Activated CD4-positive, alpha-beta T cell treated with anti-CD3 and anti-CD28 coated beads for 36 hours (primary cell): ENCODE data around the gene CALB2. TPM values are rescaled to one million over a fixed set of nuclear protein-coding genes. Genes with fewer than 3 reads are reported as not detected.
"Not testable (repeated sequence)": the region's sequence is repeated elsewhere in the genome, so short reads cannot be mapped to it uniquely, and the experiment has no call there.

Source experiments
- ATAC-seq: fragments of 200-7000 bp; cut with Tn5 transposase; one replicate; pipeline ENCODE4 v1.10.0; 2021; ENCODE audit warnings: mild to moderate bottlenecking, moderate library complexity
- CTCF ChIA-PET: fragments of 350-600 bp; sonication (Branson Sonifier 250); formaldehyde crosslinking; loops from one replicate; lab custom pipeline; 2021; ENCODE audit warnings: antibody characterized with exemption; lab: Charles Lee
- POLR2A ChIA-PET: fragments of 350-600 bp; sonication (Branson Sonifier 250); formaldehyde crosslinking; loops from one replicate; lab custom pipeline; 2021; ENCODE audit warnings: antibody characterized with exemption, inconsistent platforms; lab: Charles Lee
- DNase-seq: peaks from one replicate; pipeline ENCODE4 v3.0.0-alpha.2; 2020
- H3K27ac Mint-ChIP-seq: one replicate; pipeline ENCODE4 v1.8.0; 2021; ENCODE audit warnings: mixed read lengths
- H3K27me3 Mint-ChIP-seq: one replicate; pipeline ENCODE4 v1.8.0; 2021; ENCODE audit warnings: mixed read lengths
- H3K36me3 Mint-ChIP-seq: one replicate; pipeline ENCODE4 v1.8.0; 2021; ENCODE audit warnings: low read depth, mixed read lengths
- H3K4me1 Mint-ChIP-seq: one replicate; pipeline ENCODE4 v1.8.0; 2021; ENCODE audit warnings: mixed read lengths
- H3K4me3 Mint-ChIP-seq: one replicate; pipeline ENCODE4 v1.8.0; 2021; ENCODE audit warnings: mild to moderate bottlenecking, moderate library complexity, mixed read lengths
- H3K9me3 Mint-ChIP-seq: one replicate; pipeline ENCODE4 v1.8.0; 2021; ENCODE audit warnings: low read depth, mixed read lengths
- intact Hi-C, 2 experiments: fragments of 100-400 bp; cut with DNase I in 1 of 2; cut with micrococcal nuclease in 1 of 2; formaldehyde crosslinking; loops; one replicate each; pipeline versions ENCODE4 v1.14.2 to v1.15.1; 2022 to 2024; cut with DNase I, micrococcal nuclease
- total RNA-seq, 2 experiments: library from RNA; stranded (reverse); gene quantifications; one replicate each; pipeline ENCODE4 v1.2.3, GENCODE V29; 2021

Gene CALB2
- total RNA-seq = not detected

GRCh38 chr16:71358464-71358998 lies at the start of gene CALB2:
TSS of gene CALB2 (plus strand) at chr16:71358723. CDS start at chr16:71358793, 70 bp downstream.
- H3K4me1 Mint-ChIP-seq = no peaks in the 10 kb centered on the region
- no peaks in the 10 kb centered on the region for H3K9me3 Mint-ChIP-seq
- peak; percentile 98 for ATAC-seq
- peak; percentile 82 for DNase-seq
- ChIA-PET CTCF (interaction anchor here (0.7 to 1.4 kb wide), 4 partner anchors 10 to 588 kb away, joined by 3 to 4 read pairs (median 4); no protein-coding TSS in a partner anchor), POLR2A (no interaction called here)
- H3K4me3 Mint-ChIP-seq = no peak within 1 kb of the TSS
- H3K27me3 Mint-ChIP-seq = peaks cover 8% of the 10 kb centered on the region
- intact Hi-C loops = loop anchor here in 1 of 2 experiments (10.0 kb wide), 1 partner anchor 144 kb away; no protein-coding TSS in a partner anchor
- H3K27ac Mint-ChIP-seq = no peak within 1 kb of the TSS
- no peaks in the 10 kb centered on the region for H3K36me3 Mint-ChIP-seq

GRCh38 chr16:71311553-71312158 lies 46.9 kb upstream of the CALB2 start:
- Mint-ChIP-seq H3K4me3 (no peak overlapping the region), H3K27ac (no peak overlapping the region), H3K27me3 (peaks cover 35% of the 10 kb centered on the region), H3K36me3 (no peaks in the 10 kb centered on the region), H3K4me1 (no peaks in the 10 kb centered on the region), H3K9me3 (no peaks in the 10 kb centered on the region)
- DNase-seq = peak; percentile 31
- intact Hi-C loops = loop anchor here in 1 of 2 experiments (2.0 kb wide), 1 partner anchor 97 kb away; no protein-coding TSS in a partner anchor
- ChIA-PET CTCF (interaction anchor here (0.5 to 2.3 kb wide), 23 partner anchors 8 to 688 kb away, joined by 3 to 11 read pairs (median 4); no protein-coding TSS in a partner anchor), POLR2A (no interaction called here)
- ATAC-seq = no peak

DNA sequence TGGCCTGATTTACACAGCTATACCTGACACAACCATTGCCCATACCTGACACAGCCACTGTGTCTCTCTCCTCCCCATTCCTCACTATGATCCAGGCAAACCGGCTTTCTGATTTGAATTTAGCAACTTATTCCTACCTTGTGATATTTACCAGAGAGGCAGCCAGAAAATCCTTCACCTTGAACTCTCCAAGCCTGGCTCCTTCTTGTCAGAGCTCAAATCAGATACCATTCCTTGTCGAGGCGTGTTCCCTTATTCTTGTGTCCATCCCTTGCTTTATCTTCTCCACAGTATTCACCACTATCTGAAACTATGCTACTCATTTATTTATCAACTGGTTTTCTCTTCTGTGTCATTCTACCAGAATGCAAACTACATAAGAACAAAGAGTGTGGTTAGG lies 44.9 kb upstream of the CALB2 start:
- H3K36me3 Mint-ChIP-seq, ATAC-seq, H3K27ac Mint-ChIP-seq, DNase-seq, POLR2A ChIA-PET, H3K9me3 Mint-ChIP-seq, H3K4me3 Mint-ChIP-seq, intact Hi-C loops, H3K4me1 Mint-ChIP-seq: not testable (repeated sequence)
- CTCF ChIA-PET = interaction anchor here (0.6 kb wide), 1 partner anchor 699 kb away, joined by 3 read pairs; no protein-coding TSS in a partner anchor
- peaks cover 32% of the 10 kb centered on the region for H3K27me3 Mint-ChIP-seq

- Mint-ChIP-seq H3K4me1 (no peaks in the 10 kb centered on the region), H3K27ac (no peak overlapping the region)
- POLR2A ChIA-PET = no interaction called here
These were observed 43.3 kb upstream of the CALB2 start for GRCh38 chr16:71315269-71315668.

DNA sequence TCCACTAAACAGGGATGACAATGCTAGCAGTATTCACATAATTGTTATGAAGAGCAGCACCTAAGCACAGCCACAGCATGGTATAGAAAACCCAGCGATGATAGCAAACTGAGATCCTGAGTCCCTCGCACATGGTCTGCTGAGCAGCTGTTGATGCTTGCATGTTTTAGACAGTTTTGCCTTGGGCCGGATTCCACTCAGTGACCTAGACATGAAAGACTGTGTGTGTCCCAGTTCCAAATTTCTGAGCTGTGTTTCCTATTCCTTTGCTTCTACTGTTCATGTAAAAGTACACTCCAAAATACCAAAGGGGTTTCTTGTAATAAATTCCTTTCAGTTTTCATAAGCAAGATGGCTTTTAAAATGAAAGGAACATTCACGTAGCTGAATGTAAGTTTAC lies 38.5 kb upstream of the CALB2 start:
- H3K4me3 Mint-ChIP-seq = no peak overlapping the region
- CTCF ChIA-PET = interaction anchor here (1.0 kb wide), 2 partner anchors 8 to 10 kb away, joined by 3 read pairs; no protein-coding TSS in a partner anchor
- intact Hi-C loops = no loop called here

More at GRCh38 chr16:71315269-71315668, 43.3 kb upstream of the CALB2 start:
- peaks cover 23% of the 10 kb centered on the region for H3K27me3 Mint-ChIP-seq
- intact Hi-C loops = no loop called here
- DNase-seq (no peak), ATAC-seq (no peak)
- H3K4me3 Mint-ChIP-seq = no peak overlapping the region
- CTCF ChIA-PET = interaction anchor here (0.9 kb wide), 1 partner anchor 57 kb away, joined by 3 read pairs; no protein-coding TSS in a partner anchor
- H3K36me3 Mint-ChIP-seq = no peaks in the 10 kb centered on the region
- H3K9me3 Mint-ChIP-seq = no peaks in the 10 kb centered on the region

GRCh38 chr16:71327720-71328119 lies 30.8 kb upstream of the CALB2 start:
- DNase-seq = no peak
- intact Hi-C loops = no loop called here
- no peak overlapping the region for H3K27ac Mint-ChIP-seq
- H3K9me3 Mint-ChIP-seq = no peaks in the 10 kb centered on the region
- peaks cover 13% of the 10 kb centered on the region for H3K27me3 Mint-ChIP-seq
- no peaks in the 10 kb centered on the region for H3K4me1 Mint-ChIP-seq
- POLR2A ChIA-PET = no interaction called here
- H3K36me3 Mint-ChIP-seq = no peaks in the 10 kb centered on the region
- CTCF ChIA-PET = interaction anchor here (3.0 kb wide), 1 partner anchor 17 kb away, joined by 11 read pairs; no protein-coding TSS in a partner anchor
- H3K4me3 Mint-ChIP-seq = no peak overlapping the region
- ATAC-seq = no peak

More for the DNA sequence above, 38.5 kb upstream of the CALB2 start:
- no peak for ATAC-seq
- H3K4me1 Mint-ChIP-seq = no peaks in the 10 kb centered on the region
- peaks cover 12% of the 10 kb centered on the region for H3K27me3 Mint-ChIP-seq
- no peaks in the 10 kb centered on the region for H3K9me3 Mint-ChIP-seq
- POLR2A ChIA-PET = no interaction called here
- no peaks in the 10 kb centered on the region for H3K36me3 Mint-ChIP-seq
- no peak for DNase-seq
- no peak overlapping the region for H3K27ac Mint-ChIP-seq

GRCh38 chr16:71328151-71328550 lies 30.4 kb upstream of the CALB2 start:
- Mint-ChIP-seq H3K9me3 (no peaks in the 10 kb centered on the region), H3K27me3 (peaks cover 13% of the 10 kb centered on the region), H3K27ac (no peak overlapping the region), H3K36me3 (no peaks in the 10 kb centered on the region), H3K4me3 (no peak overlapping the region), H3K4me1 (no peaks in the 10 kb centered on the region)
- POLR2A ChIA-PET = no interaction called here
- no peak for ATAC-seq
- no peak for DNase-seq
- CTCF ChIA-PET = interaction anchor here (2.1 to 3.0 kb wide), 2 partner anchors 17 kb away, joined by 7 to 11 read pairs; no protein-coding TSS in a partner anchor
- intact Hi-C loops = no loop called here

GRCh38 chr16:71337631-71338030 lies 20.9 kb upstream of the CALB2 start:
- ChIA-PET CTCF (no interaction called here), POLR2A (no interaction called here)
- H3K4me1 Mint-ChIP-seq = no peaks in the 10 kb centered on the region
- intact Hi-C loops = no loop called here
- no peaks in the 10 kb centered on the region for H3K36me3 Mint-ChIP-seq
- DNase-seq (no peak), ATAC-seq (no peak)
- H3K9me3 Mint-ChIP-seq = peaks cover 2% of the 10 kb centered on the region
- H3K27ac Mint-ChIP-seq = no peak overlapping the region
- no peak overlapping the region for H3K4me3 Mint-ChIP-seq
- H3K27me3 Mint-ChIP-seq = peaks cover 19% of the 10 kb centered on the region

GRCh38 chr16:71338193-71338592 lies 20.3 kb upstream of the CALB2 start:
- CTCF ChIA-PET = no interaction called here
- no peak for DNase-seq
- POLR2A ChIA-PET = no interaction called here
- intact Hi-C loops = no loop called here
- Mint-ChIP-seq H3K27ac (no peak overlapping the region), H3K27me3 (peaks cover 19% of the 10 kb centered on the region), H3K9me3 (peaks cover 2% of the 10 kb centered on the region), H3K4me1 (no peaks in the 10 kb centered on the region), H3K36me3 (no peaks in the 10 kb centered on the region), H3K4me3 (no peak overlapping the region)
- ATAC-seq = no peak

DNA sequence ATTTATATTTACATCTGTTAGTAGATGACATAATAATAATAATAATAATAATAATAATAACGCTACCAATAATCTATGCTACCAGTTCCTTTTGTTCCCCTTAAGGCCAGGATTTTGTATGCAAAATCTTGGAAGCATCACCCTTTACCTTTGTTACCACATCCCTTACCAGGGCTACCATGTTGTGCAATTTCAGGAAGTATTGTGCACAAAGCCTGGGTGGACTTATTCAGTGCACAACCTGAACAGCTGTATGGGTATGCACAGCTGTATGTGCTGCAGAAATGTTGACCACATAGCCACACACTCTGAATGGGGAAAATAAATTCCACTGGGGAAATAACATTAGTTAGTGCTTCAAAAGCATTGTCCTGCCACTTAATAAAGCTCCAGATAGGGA lies 19.9 kb upstream of the CALB2 start:
- Mint-ChIP-seq H3K36me3 (no peaks in the 10 kb centered on the region), H3K9me3 (peaks cover 2% of the 10 kb centered on the region), H3K4me1 (no peaks in the 10 kb centered on the region), H3K27ac (no peak overlapping the region), H3K27me3 (peaks cover 19% of the 10 kb centered on the region), H3K4me3 (no peak overlapping the region)
- CTCF ChIA-PET = interaction anchor here (0.6 kb wide), 1 partner anchor 61 kb away, joined by 3 read pairs; no protein-coding TSS in a partner anchor
- POLR2A ChIA-PET = no interaction called here
- no peak for DNase-seq
- no peak for ATAC-seq
- intact Hi-C loops = no loop called here

DNA sequence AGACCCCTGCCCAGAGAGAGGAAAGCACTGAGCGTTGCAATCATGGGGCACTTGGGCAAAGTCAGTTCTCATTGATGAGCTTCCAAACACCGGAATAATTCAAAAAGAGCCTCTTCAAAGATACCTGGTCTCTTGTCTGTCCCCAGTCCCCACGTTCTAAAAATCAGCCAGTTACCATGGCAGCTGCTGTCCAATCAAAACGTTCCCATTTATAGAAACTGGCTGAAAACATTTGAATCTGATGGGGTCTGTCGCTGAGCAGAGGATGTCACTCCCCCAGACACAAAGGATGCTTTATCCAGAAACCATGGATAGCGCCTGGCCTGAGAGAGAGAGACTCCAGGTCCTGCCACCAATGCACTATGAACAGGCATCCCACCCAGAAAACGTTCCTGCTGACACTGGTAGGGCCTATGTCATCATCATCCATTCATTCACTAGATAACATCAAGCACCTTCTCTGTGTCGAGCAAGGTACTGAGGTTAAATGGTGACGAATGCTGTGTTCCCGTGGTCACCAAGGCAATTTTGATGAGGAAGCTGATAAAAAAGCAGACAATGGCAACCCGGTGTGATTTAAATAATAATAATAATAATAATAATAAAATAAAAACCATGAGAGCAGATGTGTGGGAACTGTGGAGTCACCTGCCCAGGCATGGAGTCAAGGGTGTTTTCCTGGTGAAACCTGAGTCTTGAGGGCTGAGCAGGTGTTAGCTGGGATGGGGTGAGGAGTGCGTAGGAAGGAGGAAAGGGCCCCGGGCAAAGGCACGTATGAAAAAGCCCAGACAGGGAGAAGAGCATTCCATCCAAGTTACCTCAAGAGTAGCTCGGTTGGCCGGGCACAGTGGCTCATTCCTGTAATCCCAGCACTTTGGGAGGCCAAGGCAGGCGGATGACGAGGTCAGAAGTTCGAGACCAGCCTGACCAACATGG lies 19.0 kb upstream of the CALB2 start:
- no peak overlapping the region for H3K27ac Mint-ChIP-seq
- peaks cover 19% of the 10 kb centered on the region for H3K27me3 Mint-ChIP-seq
- no peaks in the 10 kb centered on the region for H3K4me1 Mint-ChIP-seq
- ChIA-PET POLR2A (no interaction called here), CTCF (interaction anchor here (0.6 to 0.9 kb wide), 2 partner anchors 28 to 62 kb away, joined by 3 read pairs; no protein-coding TSS in a partner anchor)
- H3K36me3 Mint-ChIP-seq = no peaks in the 10 kb centered on the region
- DNase-seq (no peak), ATAC-seq (no peak)
- H3K4me3 Mint-ChIP-seq = no peak overlapping the region
- intact Hi-C loops = no loop called here
- H3K9me3 Mint-ChIP-seq = peaks cover 2% of the 10 kb centered on the region
